Neural crest cell (in vitro differentiated cells): ENCODE measurements around the gene TDRD10. TPM values are rescaled to one million over a fixed set of nuclear protein-coding genes. Genes with fewer than 3 reads are reported as not detected.
A peak's percentile ranks its signal among the peaks of the same experiment; 100 is the strongest.

Experiments
- DNase-seq: peaks from one replicate; pipeline ENCODE4 v3.0.0; 2021; ENCODE audit warnings: low read depth, mixed read lengths, low spot score
- H3K27ac Mint-ChIP-seq: one replicate; pipeline ENCODE4 v1.8.0; 2021; ENCODE audit warnings: mild to moderate bottlenecking, mixed read lengths; ENCODE audit not compliant: unreplicated experiment
- H3K27me3 Mint-ChIP-seq: 2 replicates; pipeline ENCODE4 v1.8.0; 2021; ENCODE audit warnings: low read depth, mild to moderate bottlenecking, mixed read lengths
- H3K36me3 Mint-ChIP-seq: 2 replicates; pipeline ENCODE4 v1.8.0; 2021; ENCODE audit warnings: low read depth, mild to moderate bottlenecking, mixed read lengths
- H3K4me1 Mint-ChIP-seq: 2 replicates; pipeline ENCODE4 v1.8.0; 2021; ENCODE audit warnings: mixed read lengths
- H3K4me3 Mint-ChIP-seq: one replicate; pipeline ENCODE4 v1.8.0; 2021; ENCODE audit warnings: mild to moderate bottlenecking, mixed read lengths
- H3K9me3 Mint-ChIP-seq: 2 replicates; pipeline ENCODE4 v1.8.0; 2021; ENCODE audit warnings: mixed read lengths
- long read RNA-seq: library from polyadenylated mRNA; unstranded; transcript quantifications from one replicate; pipeline ENCODE4 v2.0.0, GENCODE V29; 2020
- total RNA-seq: library from RNA; stranded (reverse); gene quantifications from 2 replicates; pipeline ENCODE4 v1.2.1, GENCODE V29; 2021
- TF ChIP-seq, protein P1 (sequence below): fragments of 200-600 bp; sonication (generic); conservative IDR thresholded peaks from 2 replicates; pipeline ENCODE4 v1.5.0; 2021; ENCODE audit warnings: antibody characterized with exemption, mild to moderate bottlenecking

The TDRD10 gene, protein sequence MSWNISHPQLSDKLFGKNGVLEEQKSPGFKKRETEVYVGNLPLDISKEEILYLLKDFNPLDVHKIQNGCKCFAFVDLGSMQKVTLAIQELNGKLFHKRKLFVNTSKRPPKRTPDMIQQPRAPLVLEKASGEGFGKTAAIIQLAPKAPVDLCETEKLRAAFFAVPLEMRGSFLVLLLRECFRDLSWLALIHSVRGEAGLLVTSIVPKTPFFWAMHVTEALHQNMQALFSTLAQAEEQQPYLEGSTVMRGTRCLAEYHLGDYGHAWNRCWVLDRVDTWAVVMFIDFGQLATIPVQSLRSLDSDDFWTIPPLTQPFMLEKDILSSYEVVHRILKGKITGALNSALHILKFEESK
- total RNA-seq, result not detected in 2 replicates
- long read RNA-seq, result 0 reads

DNA sequence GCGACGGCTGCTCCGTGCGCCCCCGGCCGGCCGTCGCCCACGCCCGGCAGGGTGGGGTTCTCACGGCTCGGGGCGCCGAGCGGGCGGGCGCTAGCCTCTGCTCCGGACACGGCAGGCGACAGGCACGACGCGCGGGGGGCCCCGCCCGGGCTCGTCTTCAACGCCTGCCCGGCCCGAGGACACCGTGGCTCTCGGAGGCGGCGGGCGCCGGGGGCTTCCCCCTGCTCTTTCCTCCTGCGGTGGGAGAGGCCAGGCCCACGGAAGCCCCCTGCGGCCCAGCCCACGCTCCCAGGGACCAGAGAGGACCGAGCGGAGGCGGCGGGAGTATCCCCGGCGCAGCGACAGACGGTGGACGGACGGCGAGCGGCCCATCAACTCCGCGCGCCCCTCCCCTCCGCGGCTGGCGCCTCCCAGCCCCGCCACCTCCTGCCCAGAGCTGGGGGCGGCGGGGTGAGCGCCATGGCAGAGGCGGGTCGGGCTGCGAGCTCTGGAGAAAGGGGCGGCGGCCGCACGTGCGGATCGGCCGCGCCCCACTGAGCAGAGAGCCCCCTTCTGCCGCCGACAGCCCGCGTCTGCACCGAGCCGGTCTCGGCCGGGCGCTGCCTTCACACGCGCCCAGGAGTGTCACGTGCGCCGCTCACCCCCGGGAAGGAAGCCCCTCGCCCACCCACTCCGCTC, at the start of gene TDRD10, which contains the start of gene SHE:
TDRD10 (plus strand) TSS at position 154 of the 678 bp plus-strand sequence. CDS start 4,685 bp downstream, outside the sequence.
SHE (minus strand) TSS at position 347 of the 678 bp plus-strand sequence. CDS start 386 bp downstream, outside the sequence.
- H3K36me3 Mint-ChIP-seq, result peaks cover 4% of the 10 kb centered on the region
- peak within 1 kb of the TSS; percentile 54 for H3K4me3 Mint-ChIP-seq
- TF ChIP-seq, protein P1, sequence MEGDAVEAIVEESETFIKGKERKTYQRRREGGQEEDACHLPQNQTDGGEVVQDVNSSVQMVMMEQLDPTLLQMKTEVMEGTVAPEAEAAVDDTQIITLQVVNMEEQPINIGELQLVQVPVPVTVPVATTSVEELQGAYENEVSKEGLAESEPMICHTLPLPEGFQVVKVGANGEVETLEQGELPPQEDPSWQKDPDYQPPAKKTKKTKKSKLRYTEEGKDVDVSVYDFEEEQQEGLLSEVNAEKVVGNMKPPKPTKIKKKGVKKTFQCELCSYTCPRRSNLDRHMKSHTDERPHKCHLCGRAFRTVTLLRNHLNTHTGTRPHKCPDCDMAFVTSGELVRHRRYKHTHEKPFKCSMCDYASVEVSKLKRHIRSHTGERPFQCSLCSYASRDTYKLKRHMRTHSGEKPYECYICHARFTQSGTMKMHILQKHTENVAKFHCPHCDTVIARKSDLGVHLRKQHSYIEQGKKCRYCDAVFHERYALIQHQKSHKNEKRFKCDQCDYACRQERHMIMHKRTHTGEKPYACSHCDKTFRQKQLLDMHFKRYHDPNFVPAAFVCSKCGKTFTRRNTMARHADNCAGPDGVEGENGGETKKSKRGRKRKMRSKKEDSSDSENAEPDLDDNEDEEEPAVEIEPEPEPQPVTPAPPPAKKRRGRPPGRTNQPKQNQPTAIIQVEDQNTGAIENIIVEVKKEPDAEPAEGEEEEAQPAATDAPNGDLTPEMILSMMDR, result no peak

DNA sequence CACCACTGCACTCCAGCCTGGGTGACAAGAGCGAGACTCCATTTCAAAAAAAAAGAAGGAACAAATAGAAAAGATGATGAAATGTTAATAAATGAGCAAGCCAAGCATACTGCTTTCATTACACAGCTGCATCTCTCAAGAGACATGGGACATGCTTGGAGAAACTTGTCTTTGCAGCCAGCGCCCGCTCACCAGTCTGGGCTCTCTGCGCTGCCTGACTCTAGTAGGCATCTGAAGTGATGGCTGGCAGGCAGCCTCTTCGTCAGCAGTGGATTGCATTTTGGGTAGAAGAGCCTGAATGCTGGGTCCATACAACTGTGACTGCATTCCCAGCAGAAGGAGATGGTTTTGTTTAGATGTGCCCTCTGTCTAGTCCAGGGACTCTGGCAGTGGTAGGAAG, 48.9 kb upstream of the TDRD10 start:
- no peak for DNase-seq
- Mint-ChIP-seq H3K4me1 (peaks cover 3% of the 10 kb centered on the region), H3K9me3 (no peaks in the 10 kb centered on the region), H3K27ac (no peak overlapping the region), H3K4me3 (no peak overlapping the region), H3K36me3 (no peaks in the 10 kb centered on the region), H3K27me3 (peaks cover 3% of the 10 kb centered on the region)
- TF ChIP-seq, protein P1, result no peak

More for the DNA sequence above, at the start of gene TDRD10, which contains the start of gene SHE:
- Mint-ChIP-seq H3K4me1 (peaks cover 6% of the 10 kb centered on the region), H3K27ac (no peak within 1 kb of the TSS), H3K9me3 (no peaks in the 10 kb centered on the region), H3K27me3 (peaks cover 78% of the 10 kb centered on the region)
- DNase-seq, result no peak

DNA sequence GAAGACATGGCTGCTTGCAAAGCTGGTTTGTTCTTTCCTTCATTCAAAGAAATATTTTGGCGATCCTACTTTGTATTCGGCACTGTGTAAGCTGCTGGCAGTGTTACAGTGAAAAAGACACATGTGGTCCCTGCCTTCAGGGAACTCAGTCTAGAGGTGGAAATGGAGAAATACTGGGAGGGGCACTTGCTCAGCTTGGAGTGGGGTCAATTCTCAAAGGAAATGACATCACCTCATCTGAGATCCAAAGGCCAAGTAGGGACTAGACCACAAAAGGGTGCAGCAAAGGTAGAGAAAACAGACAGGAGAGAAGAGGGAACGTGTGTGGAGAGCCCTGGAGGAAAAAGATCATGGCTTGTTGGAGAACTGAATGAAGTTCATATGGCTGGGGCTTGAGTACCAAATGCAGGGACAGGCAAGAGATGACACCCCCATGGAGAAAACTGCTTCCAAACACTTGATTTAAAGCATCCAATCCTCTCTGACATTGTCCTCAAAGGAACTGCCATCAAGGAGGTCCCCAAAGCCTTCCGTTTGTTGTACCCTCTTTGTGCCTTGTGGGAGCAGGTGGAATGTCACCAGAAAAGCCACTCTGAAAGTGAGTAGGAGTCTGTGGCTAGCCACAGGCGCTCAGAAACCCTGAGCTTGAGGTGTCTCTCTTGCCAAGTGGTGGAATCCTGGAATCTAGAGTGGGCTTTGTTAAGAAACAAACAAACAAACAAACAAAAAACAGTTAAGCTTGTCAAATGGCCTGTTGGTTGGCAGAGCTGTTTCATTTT, 48.3 kb upstream of the TDRD10 start:
- Mint-ChIP-seq H3K36me3 (no peaks in the 10 kb centered on the region), H3K27me3 (peaks cover 3% of the 10 kb centered on the region), H3K27ac (no peak overlapping the region), H3K9me3 (no peaks in the 10 kb centered on the region), H3K4me3 (no peak overlapping the region), H3K4me1 (peaks cover 3% of the 10 kb centered on the region)
- no peak for DNase-seq
- TF ChIP-seq, protein P1, result no peak

DNA sequence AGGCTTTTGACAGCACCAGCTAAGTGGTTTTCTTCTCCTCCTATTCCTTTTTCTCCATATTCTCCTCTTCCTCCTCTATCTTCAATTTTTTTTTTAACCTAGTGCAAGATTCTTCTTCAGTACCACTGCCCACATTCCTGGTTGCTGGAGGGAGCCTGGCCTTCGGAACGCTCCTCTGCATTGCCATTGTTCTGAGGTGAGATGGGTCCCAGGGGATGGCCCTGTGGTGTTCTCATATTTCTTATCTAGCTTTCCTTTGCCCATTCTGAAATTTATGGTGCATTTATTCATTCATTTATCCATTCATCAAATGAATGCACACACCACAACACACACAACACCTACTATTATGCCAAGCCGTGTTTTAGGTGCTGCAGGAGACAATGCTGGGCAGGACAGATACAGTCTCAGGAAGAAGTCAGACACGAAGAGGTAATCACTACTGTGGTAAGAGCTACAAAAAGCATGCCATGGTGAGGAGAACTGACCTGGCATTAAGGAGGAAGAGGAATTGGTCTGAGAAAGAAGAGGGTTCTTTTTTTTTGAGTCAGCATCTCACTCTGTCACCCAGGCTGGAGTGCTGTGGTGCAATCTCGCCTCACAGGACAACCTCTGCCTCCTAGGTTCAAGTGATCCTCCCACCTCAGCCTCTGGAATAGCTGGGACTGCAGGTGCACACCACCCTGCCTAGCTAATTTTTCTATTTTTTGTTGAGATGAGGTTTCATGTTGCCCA, 47.5 kb upstream of the TDRD10 start:
- no peak for DNase-seq
- Mint-ChIP-seq H3K27me3 (peaks cover 3% of the 10 kb centered on the region), H3K4me1 (peaks cover 3% of the 10 kb centered on the region), H3K9me3 (no peaks in the 10 kb centered on the region), H3K36me3 (no peaks in the 10 kb centered on the region), H3K4me3 (no peak overlapping the region), H3K27ac (no peak overlapping the region)
- TF ChIP-seq, protein P1, result no peak

DNA sequence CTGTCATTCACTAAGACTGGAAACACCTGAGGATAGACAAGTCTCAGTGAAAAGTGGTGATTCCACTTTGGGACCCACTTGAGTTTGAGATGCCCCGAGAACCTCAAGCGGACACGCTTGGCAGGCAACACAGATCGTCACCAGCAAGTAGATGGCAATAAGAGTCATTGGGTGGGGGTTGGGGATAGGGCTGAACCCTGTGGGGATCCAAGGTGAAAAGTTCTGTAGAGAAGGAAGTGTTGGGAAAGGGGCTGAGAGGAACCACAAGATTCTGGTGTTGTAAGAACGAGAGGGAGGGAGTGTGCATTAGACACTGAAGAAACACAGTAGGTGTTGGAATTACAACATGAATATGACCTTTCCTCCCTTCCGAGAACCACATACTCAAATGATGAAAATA, 45.4 kb upstream of the TDRD10 start:
- DNase-seq, result no peak
- TF ChIP-seq, protein P1, result no peak
- H3K27ac Mint-ChIP-seq, result no peak overlapping the region
- peaks cover 3% of the 10 kb centered on the region for H3K27me3 Mint-ChIP-seq
- H3K36me3 Mint-ChIP-seq, result no peaks in the 10 kb centered on the region
- H3K4me1 Mint-ChIP-seq, result peaks cover 3% of the 10 kb centered on the region
- no peak overlapping the region for H3K4me3 Mint-ChIP-seq
- H3K9me3 Mint-ChIP-seq, result no peaks in the 10 kb centered on the region
